GM12872 (cell line): ENCODE results near the gene ZYG11A.

Experiments
- CTCF ChIP-seq: IDR thresholded peaks from 3 replicates; pipeline ENCODE4 v1.5.1; 2011; ENCODE audit warnings: low read depth, mild to moderate bottlenecking, low read length, moderate library complexity; ENCODE audit not compliant: insufficient read depth

The ZYG11A gene

GRCh38 chr1:52943876-52944416, 101.4 kb downstream of the ZYG11A start:
- TF ChIP-seq CTCF, result no peak

GRCh38 chr1:52944566-52944965, 102.0 kb downstream of the ZYG11A start:
- no peak for TF ChIP-seq CTCF
